H9 (cell line): ENCODE results near the gene CREBRF. TPM values are rescaled to one million over a fixed set of nuclear protein-coding genes. Genes with fewer than 3 reads are reported as not detected.

ENCODE experiments used
- DNase-seq: peaks from one replicate; pipeline ENCODE4 v3.0.0-alpha.2; 2017
- H2AFZ ChIP-seq: one replicate; pipeline ENCODE4 v1.6.1; 2013; ENCODE audit warnings: mild to moderate bottlenecking, low read length, control low read depth, moderate library complexity
- H2AK5ac ChIP-seq: 2 replicates; pipeline ENCODE4 v1.6.1; 2013; ENCODE audit warnings: low read length, control low read depth, mixed read lengths; ENCODE audit not compliant: insufficient read length
- H2BK120ac ChIP-seq: one replicate; pipeline ENCODE4 v1.6.1; 2013; ENCODE audit warnings: low read depth, mild to moderate bottlenecking, low read length, control low read depth, inconsistent platforms; ENCODE audit not compliant: poor library complexity, severe bottlenecking
- H2BK12ac ChIP-seq: 2 replicates; pipeline ENCODE4 v1.6.1; 2013; ENCODE audit warnings: low read length, control low read depth, mixed read lengths, low read depth; ENCODE audit not compliant: insufficient read length
- H2BK15ac ChIP-seq: 2 replicates; pipeline ENCODE4 v1.6.1; 2013; ENCODE audit warnings: low read depth, low read length, control low read depth
- H2BK20ac ChIP-seq: one replicate; pipeline ENCODE4 v1.6.1; 2013; ENCODE audit warnings: low read depth, mild to moderate bottlenecking, low read length, control low read depth, inconsistent platforms; ENCODE audit not compliant: poor library complexity, severe bottlenecking
- H2BK5ac ChIP-seq: 2 replicates; pipeline ENCODE4 v1.6.1; 2013; ENCODE audit warnings: low read length, control low read depth, mixed read lengths; ENCODE audit not compliant: insufficient read length
- H3K14ac ChIP-seq: 2 replicates; pipeline ENCODE4 v1.6.1; 2013; ENCODE audit warnings: low read length, control low read depth; ENCODE audit not compliant: insufficient read depth
- H3K18ac ChIP-seq: 2 replicates; pipeline ENCODE4 v1.6.1; 2013; ENCODE audit warnings: low read depth, mild to moderate bottlenecking, mixed read lengths, low read length, control low read depth; ENCODE audit not compliant: insufficient read length
- H3K23ac ChIP-seq: 2 replicates; pipeline ENCODE4 v1.6.1; 2013; ENCODE audit warnings: low read length, control low read depth, mixed read lengths, low read depth; ENCODE audit not compliant: insufficient read length
- H3K23me2 ChIP-seq: 2 replicates; pipeline ENCODE4 v1.6.1; 2013; ENCODE audit warnings: low read depth, mild to moderate bottlenecking, mixed read lengths, low read length, control low read depth; ENCODE audit not compliant: insufficient read length, poor library complexity, severe bottlenecking
- H3K27ac ChIP-seq: 2 replicates; pipeline ENCODE4 v1.5.1; 2013; ENCODE audit warnings: low read length, control low read depth, mixed read lengths, low read depth; ENCODE audit not compliant: insufficient read length
- H3K27me3 ChIP-seq: 2 replicates; pipeline ENCODE4 v1.6.1; 2013; ENCODE audit warnings: low read length, control low read depth, inconsistent platforms; ENCODE audit not compliant: insufficient read depth
- H3K4ac ChIP-seq: 2 replicates; pipeline ENCODE4 v1.6.1; 2013; ENCODE audit warnings: low read depth, mild to moderate bottlenecking, control low read depth, inconsistent platforms, low read length, moderate library complexity
- H3K4me1 ChIP-seq: 2 replicates; pipeline ENCODE4 v1.6.1; 2013; ENCODE audit warnings: low read length, control low read depth, inconsistent platforms; ENCODE audit not compliant: insufficient read depth
- H3K4me2 ChIP-seq: 2 replicates; pipeline ENCODE4 v1.6.1; 2013; ENCODE audit warnings: low read length, control low read depth, mixed read lengths; ENCODE audit not compliant: insufficient read length, insufficient read depth
- H3K56ac ChIP-seq: 2 replicates; pipeline ENCODE4 v1.6.1; 2013; ENCODE audit warnings: low read depth, mild to moderate bottlenecking, mixed read lengths, low read length, control low read depth; ENCODE audit not compliant: insufficient read length
- H3K79me1 ChIP-seq: 2 replicates; pipeline ENCODE4 v1.6.1; 2013; ENCODE audit warnings: low read depth, mild to moderate bottlenecking, moderate library complexity, low read length, control low read depth, inconsistent platforms; ENCODE audit not compliant: insufficient read depth, poor library complexity, severe bottlenecking
- H3K79me2 ChIP-seq: 2 replicates; pipeline ENCODE4 v1.6.1; 2013; ENCODE audit warnings: low read length, control low read depth, inconsistent platforms; ENCODE audit not compliant: insufficient read depth
- H3K9ac ChIP-seq: 2 replicates; pipeline ENCODE4 v1.6.1; 2013; ENCODE audit warnings: low read length, control low read depth, mixed read lengths; ENCODE audit not compliant: insufficient read length; ENCODE audit errors: extremely low read depth
- H3K9me3 ChIP-seq: one replicate; pipeline ENCODE4 v1.6.1; 2013; ENCODE audit warnings: low read depth, low read length, inconsistent platforms; ENCODE audit not compliant: control insufficient read depth
- H3T11ph ChIP-seq: one replicate; pipeline ENCODE4 v1.6.1; 2013; ENCODE audit warnings: mild to moderate bottlenecking, low read length, control low read depth, inconsistent platforms
- H4K20me1 ChIP-seq: one replicate; pipeline ENCODE4 v1.6.1; 2013; ENCODE audit not compliant: control insufficient read depth, insufficient read length, insufficient read depth
- H4K5ac ChIP-seq: 2 replicates; pipeline ENCODE4 v1.6.1; 2013; ENCODE audit warnings: low read depth, mild to moderate bottlenecking, mixed read lengths, low read length, control low read depth; ENCODE audit not compliant: insufficient read length
- H4K8ac ChIP-seq: replicated peaks from 2 replicates; pipeline ENCODE4 v1.6.1; 2013; ENCODE audit warnings: low read length, control low read depth, mixed read lengths, low read depth; ENCODE audit not compliant: insufficient read length
- H4K91ac ChIP-seq: 2 replicates; pipeline ENCODE4 v1.6.1; 2013; ENCODE audit warnings: low read depth, mild to moderate bottlenecking, moderate library complexity, mixed read lengths, low read length, control low read depth; ENCODE audit not compliant: insufficient read length
- H3K27ac Mint-ChIP-seq, 3 experiments: 2 replicates in 2 of 3; 3 replicates in 1 of 3; pipeline ENCODE4 v1.8.0; 2020 to 2021; ENCODE audit warnings: mixed read lengths in 3 of 3, mild to moderate bottlenecking in 1 of 3, moderate library complexity in 1 of 3
- H3K27me3 Mint-ChIP-seq: 2 replicates; pipeline ENCODE4 v1.8.0; 2021; ENCODE audit warnings: low read depth, mild to moderate bottlenecking, moderate library complexity, mixed read lengths
- H3K36me3 Mint-ChIP-seq, 3 experiments: 2 replicates in 2 of 3; 3 replicates in 1 of 3; pipeline ENCODE4 v1.8.0; 2020 to 2021; ENCODE audit warnings: low read depth in 3 of 3, mixed read lengths in 3 of 3; ENCODE audit not compliant: insufficient read depth in 1 of 3
- H3K4me1 Mint-ChIP-seq, 2 experiments: 2 replicates each; pipeline ENCODE4 v1.8.0; 2020; ENCODE audit warnings: mixed read lengths in 2 of 2
- H3K4me3 Mint-ChIP-seq, 2 experiments: 2 replicates in 1 of 2; 3 replicates in 1 of 2; pipeline ENCODE4 v1.8.0; 2020 to 2021; ENCODE audit warnings: mild to moderate bottlenecking in 2 of 2, mixed read lengths in 2 of 2, moderate library complexity in 1 of 2
- H3K9me3 Mint-ChIP-seq, 2 experiments: 2 replicates in 1 of 2; 3 replicates in 1 of 2; pipeline ENCODE4 v1.8.0; 2020; ENCODE audit warnings: mild to moderate bottlenecking in 2 of 2, mixed read lengths in 2 of 2, moderate library complexity in 1 of 2
- WGBS: extraction: QIAGEN DNeasy Blood & Tissue Kit; methylation state at CpG from one replicate; pipeline ENCODE4 v1.1.7; 2013; ENCODE audit warnings: missing lambda C conversion rate, low lambda C conversion rate, mixed read lengths; ENCODE audit not compliant: insufficient read length; ENCODE audit errors: extremely low coverage; 5-methylcytosine and 5-hydroxymethylcytosine counted together
- total RNA-seq: library from RNA; stranded (reverse); gene quantifications from 2 replicates; pipeline ENCODE4 v1.2.1, GENCODE V29; 2021
- TF ChIP-seq, protein P1 (sequence below): fragments of 200-600 bp; sonication (generic); conservative IDR thresholded peaks from 3 replicates; pipeline ENCODE4 v1.8.0; 2021; ENCODE audit warnings: antibody characterized with exemption, mild to moderate bottlenecking

Gene CREBRF
- total RNA-seq, 1 experiment from 2014 or later, result 2.7 TPM

DNA sequence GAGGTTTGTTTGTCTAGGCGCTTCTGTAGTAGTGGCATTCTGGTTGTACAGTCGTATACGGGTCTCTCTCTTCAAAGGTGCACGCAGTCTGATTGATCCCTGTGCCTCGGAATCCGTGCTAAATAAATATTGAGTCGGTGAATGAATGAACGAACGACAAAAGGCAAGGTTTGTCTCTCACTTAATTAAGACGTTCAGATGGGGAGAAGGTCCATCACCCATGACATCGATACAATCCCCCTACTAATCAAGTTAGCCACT is 500 bp upstream of the CREBRF start:
- no peak overlapping the region for H4K8ac ChIP-seq
- H2AK5ac ChIP-seq, result no peak overlapping the region
- H2AFZ ChIP-seq, result peak overlapping the region; percentile 98
- no peak for DNase-seq
- H3K18ac ChIP-seq, result no peak overlapping the region
- no peak overlapping the region for H3K4ac ChIP-seq
- H3K27ac Mint-ChIP-seq, result peak overlapping the region in 1 of 3 experiments; percentile 69; a peak in 2 of 7 replicates
- H3K4me2 ChIP-seq, result peak overlapping the region; percentile 98
- H3K56ac ChIP-seq, result no peak overlapping the region
- peak overlapping the region; percentile 85 to 88 for H3K4me3 Mint-ChIP-seq
- peaks cover 13 to 22% of the 10 kb centered on the region in 2 experiments for H3K4me1 Mint-ChIP-seq
- H3K27ac ChIP-seq, result no peak overlapping the region
- no peaks in the 10 kb centered on the region for H3K9me3 Mint-ChIP-seq
- no peak overlapping the region for H2BK120ac ChIP-seq
- H3K27me3 ChIP-seq, result no peaks in the 10 kb centered on the region
- peaks cover 5% of the 10 kb centered on the region for H3K27me3 Mint-ChIP-seq
- H3K9me3 ChIP-seq, result no peaks in the 10 kb centered on the region
- TF ChIP-seq, protein P1, sequence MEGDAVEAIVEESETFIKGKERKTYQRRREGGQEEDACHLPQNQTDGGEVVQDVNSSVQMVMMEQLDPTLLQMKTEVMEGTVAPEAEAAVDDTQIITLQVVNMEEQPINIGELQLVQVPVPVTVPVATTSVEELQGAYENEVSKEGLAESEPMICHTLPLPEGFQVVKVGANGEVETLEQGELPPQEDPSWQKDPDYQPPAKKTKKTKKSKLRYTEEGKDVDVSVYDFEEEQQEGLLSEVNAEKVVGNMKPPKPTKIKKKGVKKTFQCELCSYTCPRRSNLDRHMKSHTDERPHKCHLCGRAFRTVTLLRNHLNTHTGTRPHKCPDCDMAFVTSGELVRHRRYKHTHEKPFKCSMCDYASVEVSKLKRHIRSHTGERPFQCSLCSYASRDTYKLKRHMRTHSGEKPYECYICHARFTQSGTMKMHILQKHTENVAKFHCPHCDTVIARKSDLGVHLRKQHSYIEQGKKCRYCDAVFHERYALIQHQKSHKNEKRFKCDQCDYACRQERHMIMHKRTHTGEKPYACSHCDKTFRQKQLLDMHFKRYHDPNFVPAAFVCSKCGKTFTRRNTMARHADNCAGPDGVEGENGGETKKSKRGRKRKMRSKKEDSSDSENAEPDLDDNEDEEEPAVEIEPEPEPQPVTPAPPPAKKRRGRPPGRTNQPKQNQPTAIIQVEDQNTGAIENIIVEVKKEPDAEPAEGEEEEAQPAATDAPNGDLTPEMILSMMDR, result no peak
- H3K79me1 ChIP-seq, result no peaks in the 10 kb centered on the region
- no peaks in the 10 kb centered on the region for H4K20me1 ChIP-seq
- H3K14ac ChIP-seq, result no peak overlapping the region
- no peak overlapping the region for H2BK5ac ChIP-seq
- no peak overlapping the region for H4K5ac ChIP-seq
- H2BK15ac ChIP-seq, result no peak overlapping the region
- no peak overlapping the region for H2BK12ac ChIP-seq
- H3K4me1 ChIP-seq, result no peaks in the 10 kb centered on the region; the same call in 1 of the 2 replicates
- H3K36me3 Mint-ChIP-seq, result no peaks in the 10 kb centered on the region
- H4K91ac ChIP-seq, result no peak overlapping the region
- WGBS, result no CpG with 5 or more reads among the region's 11 CpGs
- H3K23me2 ChIP-seq, result peaks cover 4% of the 10 kb centered on the region
- H3K79me2 ChIP-seq, result no peaks in the 10 kb centered on the region
- H3K23ac ChIP-seq, result no peak overlapping the region
- no peak overlapping the region for H3T11ph ChIP-seq
- no peak overlapping the region for H2BK20ac ChIP-seq
- H3K9ac ChIP-seq, result peak overlapping the region; percentile 85
